GM23338 (cell line): ENCODE measurements around the gene SDC3. TPM values are rescaled to one million over a fixed set of nuclear protein-coding genes. Genes with fewer than 3 reads are reported as not detected.
A peak's percentile ranks its signal among the peaks of the same experiment; 100 is the strongest.

Experiments used
- ATAC-seq: fragments of 200-7000 bp; cut with Tn5 transposase; 3 replicates; pipeline ENCODE4 v1.9.1; 2020
- DNase-seq: peaks from one replicate; pipeline ENCODE4 v3.0.0-alpha.2; 2015; ENCODE audit warnings: low spot score
- H2AFZ ChIP-seq: fragments of 200-600 bp; sonication (generic); 2 replicates; pipeline ENCODE4 v1.8.0; 2016; ENCODE audit warnings: antibody characterized with exemption, mild to moderate bottlenecking, moderate library complexity
- H3F3A ChIP-seq: fragments of 200-600 bp; sonication (generic); replicated peaks from 2 replicates; pipeline ENCODE4 v1.8.0; 2017; ENCODE audit warnings: antibody characterized with exemption, mixed run types, low read depth
- H3K27ac ChIP-seq: fragments of 200-600 bp; sonication (generic); 2 replicates; pipeline ENCODE4 v1.6.1; 2016; ENCODE audit warnings: low read depth
- H3K27me3 ChIP-seq: fragments of 200-600 bp; sonication (generic); 2 replicates; pipeline ENCODE4 v1.8.0; 2016; ENCODE audit warnings: mild to moderate bottlenecking, mixed run types, moderate library complexity; ENCODE audit not compliant: insufficient read depth
- H3K36me3 ChIP-seq: fragments of 200-600 bp; sonication (generic); 2 replicates; pipeline ENCODE4 v1.8.0; 2016; ENCODE audit warnings: mild to moderate bottlenecking; ENCODE audit not compliant: insufficient read depth
- H3K4me1 ChIP-seq: fragments of 200-600 bp; sonication (generic); 2 replicates; pipeline ENCODE4 v1.8.0; 2016; ENCODE audit warnings: mild to moderate bottlenecking, moderate library complexity; ENCODE audit not compliant: insufficient read depth
- H3K4me2 ChIP-seq: fragments of 200-600 bp; sonication (generic); 2 replicates; pipeline ENCODE4 v1.7.1; 2017; ENCODE audit warnings: mixed run types
- H3K4me3 ChIP-seq: fragments of 200-600 bp; sonication (generic); 2 replicates; pipeline ENCODE4 v1.6.1; 2016; ENCODE audit warnings: mixed run types
- H3K79me2 ChIP-seq: fragments of 200-600 bp; sonication (generic); replicated peaks from 2 replicates; pipeline ENCODE4 v1.8.0; 2017; ENCODE audit warnings: mild to moderate bottlenecking; ENCODE audit not compliant: insufficient read depth
- H3K9me2 ChIP-seq: fragments of 200-600 bp; sonication (generic); 2 replicates; pipeline ENCODE4 v1.8.0; 2017; ENCODE audit not compliant: insufficient read depth
- H4K20me1 ChIP-seq: fragments of 200-600 bp; sonication (generic); replicated peaks from 2 replicates; pipeline ENCODE4 v1.8.0; 2017; ENCODE audit warnings: mild to moderate bottlenecking; ENCODE audit not compliant: insufficient read depth
- H3K27ac Mint-ChIP-seq: 2 replicates; pipeline ENCODE4 v1.8.0; 2020; ENCODE audit warnings: inconsistent platforms, mild to moderate bottlenecking, moderate library complexity, mixed read lengths
- H3K27me3 Mint-ChIP-seq: 3 replicates; pipeline ENCODE4 v1.8.0; 2022; ENCODE audit warnings: low read depth, mild to moderate bottlenecking, moderate library complexity, mixed read lengths, inconsistent platforms; ENCODE audit not compliant: insufficient read depth, poor library complexity
- H3K36me3 Mint-ChIP-seq: 3 replicates; pipeline ENCODE4 v1.8.0; 2021; ENCODE audit warnings: low read depth, mild to moderate bottlenecking, inconsistent platforms, moderate library complexity, mixed read lengths
- H3K4me1 Mint-ChIP-seq: 3 replicates; pipeline ENCODE4 v1.8.0; 2020; ENCODE audit warnings: mild to moderate bottlenecking, inconsistent platforms, mixed read lengths
- H3K4me3 Mint-ChIP-seq: 3 replicates; pipeline ENCODE4 v1.8.0; 2021; ENCODE audit warnings: moderate library complexity, mild to moderate bottlenecking, inconsistent platforms, mixed read lengths
- H3K9me3 Mint-ChIP-seq: 3 replicates; pipeline ENCODE4 v1.8.0; 2020; ENCODE audit warnings: moderate library complexity, mild to moderate bottlenecking, inconsistent platforms, mixed read lengths
- CREB1 ChIP-seq: fragments of 250-450 bp; sonication (Bioruptor Pico); IDR thresholded peaks from 2 replicates; pipeline ENCODE4 v1.5.0; 2020; ENCODE audit warnings: low read depth, mild to moderate bottlenecking, moderate library complexity
- ETS1 ChIP-seq: IDR thresholded peaks from 2 replicates; pipeline ENCODE4 v1.6.1; 2016; ENCODE audit warnings: antibody characterized with exemption
- EZH2 ChIP-seq: fragments of 200-600 bp; sonication (generic); IDR thresholded peaks from one replicate; pipeline ENCODE4 v1.8.0; 2017; ENCODE audit warnings: antibody characterized with exemption, mild to moderate bottlenecking, low read depth; ENCODE audit not compliant: unreplicated experiment
- EZH2phosphoT487 ChIP-seq: fragments of 200-600 bp; sonication (generic); IDR thresholded peaks from one replicate; pipeline ENCODE4 v1.8.1; 2018; ENCODE audit warnings: antibody characterized with exemption; ENCODE audit not compliant: unreplicated experiment
- JUNB ChIP-seq: IDR thresholded peaks from one replicate; pipeline ENCODE4 v1.6.1; 2016; ENCODE audit warnings: antibody characterized with exemption; ENCODE audit not compliant: unreplicated experiment
- NANOG ChIP-seq: IDR thresholded peaks from 2 replicates; pipeline ENCODE4 v1.6.1; 2016; ENCODE audit warnings: antibody characterized with exemption, borderline replicate concordance
- POLR2AphosphoS5 ChIP-seq: IDR thresholded peaks from 2 replicates; pipeline ENCODE4 v1.6.1; 2016; ENCODE audit warnings: antibody characterized with exemption, low read depth
- ZNF114 ChIP-seq: fragments of 250-450 bp; sonication (Bioruptor Pico); IDR thresholded peaks from 2 replicates; pipeline ENCODE4 v1.5.0; 2020; ENCODE audit warnings: mild to moderate bottlenecking, moderate library complexity
- ZNF331 ChIP-seq: fragments of 250-450 bp; sonication (Bioruptor Pico); IDR thresholded peaks from 2 replicates; pipeline ENCODE4 v1.5.0; 2020; ENCODE audit warnings: low read depth, mild to moderate bottlenecking, moderate library complexity
- polyA plus RNA-seq: library from polyadenylated mRNA; unstranded; fragments of >200 nt; fragmentation: Nextera tagmentation; extraction: Ambion mirVana; gene quantifications from 2 replicates; pipeline ENCODE4 v1.2.1, GENCODE V29; 2016
- total RNA-seq: library from RNA; depleted of rRNA; stranded (reverse); fragments of >200 nt; shearing (Covaris generic); gene quantifications from 2 replicates; pipeline ENCODE4 v1.2.3, GENCODE V29; 2014
- TF ChIP-seq, protein P1 (sequence below): fragments of 250-450 bp; sonication (Bioruptor Pico); IDR thresholded peaks from 2 replicates; pipeline ENCODE4 v1.5.0; 2020; ENCODE audit warnings: mild to moderate bottlenecking, moderate library complexity
- TF ChIP-seq, protein P2 (sequence below): IDR thresholded peaks from one replicate; pipeline ENCODE4 v1.6.1; 2018; ENCODE audit warnings: antibody characterized with exemption; ENCODE audit not compliant: unreplicated experiment

SDC3 gene
- total and polyA plus RNA-seq, 2 experiments from 2014 or later, result 5.2 to 29.7 TPM

DNA sequence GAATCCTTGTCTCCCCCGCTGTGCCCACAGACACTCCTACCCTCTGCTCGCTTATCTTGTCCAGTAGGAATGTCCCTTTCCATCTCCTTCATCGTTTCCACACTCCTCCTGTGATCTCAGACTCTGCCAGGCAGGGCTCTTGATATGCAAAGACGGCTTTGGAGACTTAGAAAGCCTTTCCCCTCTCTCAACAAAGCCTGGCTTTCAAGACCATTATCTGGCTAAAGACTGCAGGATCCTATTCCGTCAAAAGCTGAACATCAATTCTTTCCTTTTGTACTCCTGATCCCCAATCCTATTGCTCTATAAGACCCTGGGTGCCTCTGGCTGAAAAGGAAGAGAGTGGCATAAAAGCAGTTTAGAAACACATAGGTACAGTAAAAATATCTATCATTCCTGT lies 63.9 kb downstream of the SDC3 start:
- TF ChIP-seq EZH2phosphoT487 (no peak), NANOG (0 out of 2 replicates have a peak, but pooled peaks have one; percentile 41)
- peaks cover 46% of the 10 kb centered on the region for H3K4me1 ChIP-seq
- no peak overlapping the region for H3K27ac ChIP-seq
- ATAC-seq, result peak; percentile 47
- Mint-ChIP-seq H3K27ac (no peak overlapping the region), H3K27me3 (peaks cover 8% of the 10 kb centered on the region), H3K4me3 (no peak overlapping the region), H3K36me3 (no peaks in the 10 kb centered on the region), H3K4me1 (peaks cover 57% of the 10 kb centered on the region), H3K9me3 (no peaks in the 10 kb centered on the region)
- no peaks in the 10 kb centered on the region for H3K79me2 ChIP-seq
- H2AFZ ChIP-seq, result no peak overlapping the region
- H3F3A ChIP-seq, result no peaks in the 10 kb centered on the region
- no peaks in the 10 kb centered on the region for H3K27me3 ChIP-seq
- H3K9me2 ChIP-seq, result peaks cover 3% of the 10 kb centered on the region
- DNase-seq, result peak; percentile 45
- H4K20me1 ChIP-seq, result no peaks in the 10 kb centered on the region
- H3K4me3 ChIP-seq, result no peak overlapping the region
- no peaks in the 10 kb centered on the region for H3K36me3 ChIP-seq
- H3K4me2 ChIP-seq, result peak overlapping the region; percentile 3; the same call in 1 of the 2 replicates

GRCh38 chr1:30842697-30843354 lies 65.7 kb downstream of the SDC3 start:
- peaks cover 8% of the 10 kb centered on the region for H3K27me3 Mint-ChIP-seq
- DNase-seq, result no peak
- no peak overlapping the region for H3K4me3 ChIP-seq
- H3K79me2 ChIP-seq, result no peaks in the 10 kb centered on the region
- H2AFZ ChIP-seq, result no peak overlapping the region
- H3F3A ChIP-seq, result no peaks in the 10 kb centered on the region
- H3K9me3 Mint-ChIP-seq, result no peaks in the 10 kb centered on the region
- H3K4me2 ChIP-seq, result no peak overlapping the region
- H3K4me3 Mint-ChIP-seq, result no peak overlapping the region
- no peak overlapping the region for H3K27ac ChIP-seq
- no peaks in the 10 kb centered on the region for H3K36me3 ChIP-seq
- no peaks in the 10 kb centered on the region for H4K20me1 ChIP-seq
- ATAC-seq, result no peak
- H3K36me3 Mint-ChIP-seq, result no peaks in the 10 kb centered on the region
- H3K9me2 ChIP-seq, result peaks cover 4% of the 10 kb centered on the region
- H3K4me1 ChIP-seq, result peaks cover 45% of the 10 kb centered on the region
- no peak overlapping the region for H3K27ac Mint-ChIP-seq
- H3K27me3 ChIP-seq, result no peaks in the 10 kb centered on the region
- peaks cover 49% of the 10 kb centered on the region for H3K4me1 Mint-ChIP-seq
- TF ChIP-seq, protein P1, sequence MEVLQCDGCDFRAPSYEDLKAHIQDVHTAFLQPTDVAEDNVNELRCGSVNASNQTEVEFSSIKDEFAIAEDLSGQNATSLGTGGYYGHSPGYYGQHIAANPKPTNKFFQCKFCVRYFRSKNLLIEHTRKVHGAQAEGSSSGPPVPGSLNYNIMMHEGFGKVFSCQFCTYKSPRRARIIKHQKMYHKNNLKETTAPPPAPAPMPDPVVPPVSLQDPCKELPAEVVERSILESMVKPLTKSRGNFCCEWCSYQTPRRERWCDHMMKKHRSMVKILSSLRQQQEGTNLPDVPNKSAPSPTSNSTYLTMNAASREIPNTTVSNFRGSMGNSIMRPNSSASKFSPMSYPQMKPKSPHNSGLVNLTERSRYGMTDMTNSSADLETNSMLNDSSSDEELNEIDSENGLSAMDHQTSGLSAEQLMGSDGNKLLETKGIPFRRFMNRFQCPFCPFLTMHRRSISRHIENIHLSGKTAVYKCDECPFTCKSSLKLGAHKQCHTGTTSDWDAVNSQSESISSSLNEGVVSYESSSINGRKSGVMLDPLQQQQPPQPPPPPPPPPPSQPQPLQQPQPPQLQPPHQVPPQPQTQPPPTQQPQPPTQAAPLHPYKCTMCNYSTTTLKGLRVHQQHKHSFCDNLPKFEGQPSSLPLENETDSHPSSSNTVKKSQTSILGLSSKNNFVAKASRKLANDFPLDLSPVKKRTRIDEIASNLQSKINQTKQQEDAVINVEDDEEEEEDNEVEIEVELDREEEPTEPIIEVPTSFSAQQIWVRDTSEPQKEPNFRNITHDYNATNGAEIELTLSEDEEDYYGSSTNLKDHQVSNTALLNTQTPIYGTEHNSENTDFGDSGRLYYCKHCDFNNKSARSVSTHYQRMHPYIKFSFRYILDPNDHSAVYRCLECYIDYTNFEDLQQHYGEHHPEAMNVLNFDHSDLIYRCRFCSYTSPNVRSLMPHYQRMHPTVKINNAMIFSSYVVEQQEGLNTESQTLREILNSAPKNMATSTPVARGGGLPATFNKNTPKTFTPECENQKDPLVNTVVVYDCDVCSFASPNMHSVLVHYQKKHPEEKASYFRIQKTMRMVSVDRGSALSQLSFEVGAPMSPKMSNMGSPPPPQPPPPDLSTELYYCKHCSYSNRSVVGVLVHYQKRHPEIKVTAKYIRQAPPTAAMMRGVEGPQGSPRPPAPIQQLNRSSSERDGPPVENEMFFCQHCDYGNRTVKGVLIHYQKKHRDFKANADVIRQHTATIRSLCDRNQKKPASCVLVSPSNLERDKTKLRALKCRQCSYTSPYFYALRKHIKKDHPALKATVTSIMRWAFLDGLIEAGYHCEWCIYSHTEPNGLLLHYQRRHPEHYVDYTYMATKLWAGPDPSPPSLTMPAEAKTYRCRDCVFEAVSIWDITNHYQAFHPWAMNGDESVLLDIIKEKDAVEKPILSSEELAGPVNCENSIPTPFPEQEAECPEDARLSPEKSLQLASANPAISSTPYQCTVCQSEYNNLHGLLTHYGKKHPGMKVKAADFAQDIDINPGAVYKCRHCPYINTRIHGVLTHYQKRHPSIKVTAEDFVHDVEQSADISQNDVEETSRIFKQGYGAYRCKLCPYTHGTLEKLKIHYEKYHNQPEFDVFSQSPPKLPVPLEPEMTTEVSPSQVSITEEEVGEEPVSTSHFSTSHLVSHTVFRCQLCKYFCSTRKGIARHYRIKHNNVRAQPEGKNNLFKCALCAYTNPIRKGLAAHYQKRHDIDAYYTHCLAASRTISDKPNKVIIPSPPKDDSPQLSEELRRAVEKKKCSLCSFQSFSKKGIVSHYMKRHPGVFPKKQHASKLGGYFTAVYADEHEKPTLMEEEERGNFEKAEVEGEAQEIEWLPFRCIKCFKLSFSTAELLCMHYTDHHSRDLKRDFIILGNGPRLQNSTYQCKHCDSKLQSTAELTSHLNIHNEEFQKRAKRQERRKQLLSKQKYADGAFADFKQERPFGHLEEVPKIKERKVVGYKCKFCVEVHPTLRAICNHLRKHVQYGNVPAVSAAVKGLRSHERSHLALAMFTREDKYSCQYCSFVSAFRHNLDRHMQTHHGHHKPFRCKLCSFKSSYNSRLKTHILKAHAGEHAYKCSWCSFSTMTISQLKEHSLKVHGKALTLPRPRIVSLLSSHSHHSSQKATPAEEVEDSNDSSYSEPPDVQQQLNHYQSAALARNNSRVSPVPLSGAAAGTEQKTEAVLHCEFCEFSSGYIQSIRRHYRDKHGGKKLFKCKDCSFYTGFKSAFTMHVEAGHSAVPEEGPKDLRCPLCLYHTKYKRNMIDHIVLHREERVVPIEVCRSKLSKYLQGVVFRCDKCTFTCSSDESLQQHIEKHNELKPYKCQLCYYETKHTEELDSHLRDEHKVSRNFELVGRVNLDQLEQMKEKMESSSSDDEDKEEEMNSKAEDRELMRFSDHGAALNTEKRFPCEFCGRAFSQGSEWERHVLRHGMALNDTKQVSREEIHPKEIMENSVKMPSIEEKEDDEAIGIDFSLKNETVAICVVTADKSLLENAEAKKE (CRISPR knock-in tag), result no peak
- TF ChIP-seq CREB1, result no peak
- TF ChIP-seq, protein P2, sequence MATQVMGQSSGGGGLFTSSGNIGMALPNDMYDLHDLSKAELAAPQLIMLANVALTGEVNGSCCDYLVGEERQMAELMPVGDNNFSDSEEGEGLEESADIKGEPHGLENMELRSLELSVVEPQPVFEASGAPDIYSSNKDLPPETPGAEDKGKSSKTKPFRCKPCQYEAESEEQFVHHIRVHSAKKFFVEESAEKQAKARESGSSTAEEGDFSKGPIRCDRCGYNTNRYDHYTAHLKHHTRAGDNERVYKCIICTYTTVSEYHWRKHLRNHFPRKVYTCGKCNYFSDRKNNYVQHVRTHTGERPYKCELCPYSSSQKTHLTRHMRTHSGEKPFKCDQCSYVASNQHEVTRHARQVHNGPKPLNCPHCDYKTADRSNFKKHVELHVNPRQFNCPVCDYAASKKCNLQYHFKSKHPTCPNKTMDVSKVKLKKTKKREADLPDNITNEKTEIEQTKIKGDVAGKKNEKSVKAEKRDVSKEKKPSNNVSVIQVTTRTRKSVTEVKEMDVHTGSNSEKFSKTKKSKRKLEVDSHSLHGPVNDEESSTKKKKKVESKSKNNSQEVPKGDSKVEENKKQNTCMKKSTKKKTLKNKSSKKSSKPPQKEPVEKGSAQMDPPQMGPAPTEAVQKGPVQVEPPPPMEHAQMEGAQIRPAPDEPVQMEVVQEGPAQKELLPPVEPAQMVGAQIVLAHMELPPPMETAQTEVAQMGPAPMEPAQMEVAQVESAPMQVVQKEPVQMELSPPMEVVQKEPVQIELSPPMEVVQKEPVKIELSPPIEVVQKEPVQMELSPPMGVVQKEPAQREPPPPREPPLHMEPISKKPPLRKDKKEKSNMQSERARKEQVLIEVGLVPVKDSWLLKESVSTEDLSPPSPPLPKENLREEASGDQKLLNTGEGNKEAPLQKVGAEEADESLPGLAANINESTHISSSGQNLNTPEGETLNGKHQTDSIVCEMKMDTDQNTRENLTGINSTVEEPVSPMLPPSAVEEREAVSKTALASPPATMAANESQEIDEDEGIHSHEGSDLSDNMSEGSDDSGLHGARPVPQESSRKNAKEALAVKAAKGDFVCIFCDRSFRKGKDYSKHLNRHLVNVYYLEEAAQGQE, result no peak
- no peak for TF ChIP-seq POLR2AphosphoS5
- no peak for TF ChIP-seq ZNF331
- TF ChIP-seq JUNB, result no peak
- no peak for TF ChIP-seq ZNF114 (CRISPR knock-in tag)
- no peak for TF ChIP-seq EZH2phosphoT487
- no peak for TF ChIP-seq ETS1
- no peak for TF ChIP-seq EZH2
